ENCODE measurements around the gene ZNRF1. TPM values are rescaled to one million over a fixed set of nuclear protein-coding genes. Genes with fewer than 3 reads are reported as not detected.
A peak's percentile ranks its signal among the peaks of the same experiment; 100 is the strongest.

ZNRF1 gene
- total and polyA plus RNA-seq, 4 donors = 7.9 to 10.9 (median 9.2) TPM

- TF ChIP-seq ZBTB33 (IDR thresholded peaks at IDR 0.05) (no peak), HNF4G (IDR thresholded peaks at IDR 0.05) (no peak), YY1 (IDR thresholded peaks at IDR 0.05) (no peak), EGR1 (IDR thresholded peaks at IDR 0.05; ENCODE audit: low read depth in 2 of 2) (peak in 1 of 2 donors; percentile 24), ATF3 (IDR thresholded peaks at IDR 0.05) (peak; percentile 35), SP1 (IDR thresholded peaks at IDR 0.05) (no peak), FOXA1 (IDR thresholded peaks at IDR 0.05) (no peak), HNF4A (conservative IDR thresholded peaks at IDR 0.05) (no peak)
Measured at GRCh38 chr16:75110637-75111513, 112.1 kb downstream of the ZNRF1 start (continued).

- Histone ChIP-seq H3K4me3 (ENCODE audit: low read depth in 1 of 3, low read length in 3 of 3) (no peak overlapping the region), H3K27ac (ENCODE audit: low read depth in 1 of 2, low read length in 2 of 2) (peak overlapping the region in 1 of 2 donors; percentile 82), H3K36me3 (ENCODE audit: control insufficient read depth in 4 of 4, insufficient read depth in 3 of 4, low read depth in 1 of 4, low read length in 3 of 4) (peaks cover 0 to 9% (median 2%) of the 10 kb centered on the region in 4 donors), H3K9me3 (ENCODE audit: control insufficient read depth in 4 of 4, low read length in 3 of 4) (no peaks in the 10 kb centered on the region), H3K9ac (ENCODE audit: low read depth in 1 of 2, low read length in 2 of 2) (no peak overlapping the region), H3K4me1 (ENCODE audit: control insufficient read depth in 4 of 4, insufficient read depth in 4 of 4, low read length in 3 of 4) (peaks cover 21 to 51% (median 41%) of the 10 kb centered on the region in 4 donors), H3K27me3 (ENCODE audit: control insufficient read depth in 4 of 4, insufficient read depth in 4 of 4, low read length in 3 of 4) (no peaks in the 10 kb centered on the region)
- DNase-seq (ENCODE audit: low spot score) = no peak
- WGBS = 48% methylated on average over 7 of the region's 7 CpGs
- TF ChIP-seq RXRA (IDR thresholded peaks at IDR 0.05) (peak in 1 of 2 donors; percentile 3), YY1 (IDR thresholded peaks at IDR 0.05) (no peak)
Measured at GRCh38 chr16:75111514-75111940, 112.7 kb downstream of the ZNRF1 start.

GRCh38 chr16:75111961-75112733 lies 113.3 kb downstream of the ZNRF1 start:
- no peaks in the 10 kb centered on the region for H3K9me3 ChIP-seq (ENCODE audit: control insufficient read depth in 4 of 4, low read length in 3 of 4)
- no peak overlapping the region for H3K4me3 ChIP-seq (ENCODE audit: low read depth in 1 of 3, low read length in 3 of 3)
- H3K27me3 ChIP-seq (ENCODE audit: control insufficient read depth in 4 of 4, insufficient read depth in 4 of 4, low read length in 3 of 4) = no peaks in the 10 kb centered on the region
- H3K4me1 ChIP-seq (ENCODE audit: control insufficient read depth in 4 of 4, insufficient read depth in 4 of 4, low read length in 3 of 4) = peaks cover 21 to 56% (median 43%) of the 10 kb centered on the region in 4 donors
- peak overlapping the region in 1 of 2 donors; percentile 4 for H3K27ac ChIP-seq (ENCODE audit: low read depth in 1 of 2, low read length in 2 of 2)
- no peak for TF ChIP-seq MAX (IDR thresholded peaks at IDR 0.05)
- TF ChIP-seq GABPA (IDR thresholded peaks at IDR 0.05 in 1 of 2, conservative IDR thresholded peaks at IDR 0.05 in 1 of 2) = no peak
- TF ChIP-seq JUND (IDR thresholded peaks at IDR 0.05) = no peak
- no peak for TF ChIP-seq ZBTB33 (IDR thresholded peaks at IDR 0.05)
- no peak for TF ChIP-seq HNF4G (IDR thresholded peaks at IDR 0.05)
- no peak for TF ChIP-seq RAD21 (IDR thresholded peaks at IDR 0.05)
- no peak for TF ChIP-seq TAF1 (conservative IDR thresholded peaks at IDR 0.05)
- TF ChIP-seq YY1 (IDR thresholded peaks at IDR 0.05) = no peak
- TF ChIP-seq FOXA2 (IDR thresholded peaks at IDR 0.05) = no peak
- no peak for TF ChIP-seq CTCF (IDR thresholded peaks at IDR 0.05; ENCODE audit: low read depth, low read length, missing input control)
- no peak for TF ChIP-seq FOXA1 (IDR thresholded peaks at IDR 0.05)
- no peak for TF ChIP-seq HNF4A (conservative IDR thresholded peaks at IDR 0.05)
- no peak for TF ChIP-seq EGR1 (IDR thresholded peaks at IDR 0.05; ENCODE audit: low read depth in 2 of 2)
- TF ChIP-seq RXRA (IDR thresholded peaks at IDR 0.05) = no peak
- no peak for TF ChIP-seq NR2F2 (IDR thresholded peaks at IDR 0.05)
- no peak for DNase-seq (ENCODE audit: low spot score)
- peaks cover 0 to 9% (median 2%) of the 10 kb centered on the region in 4 donors for H3K36me3 ChIP-seq (ENCODE audit: control insufficient read depth in 4 of 4, insufficient read depth in 3 of 4, low read depth in 1 of 4, low read length in 3 of 4)
- H3K9ac ChIP-seq (ENCODE audit: low read depth in 1 of 2, low read length in 2 of 2) = no peak overlapping the region
- WGBS = 59% methylated on average over 26 of the region's 26 CpGs
